ENCODE results near the gene UBALD2. TPM values are rescaled to one million over a fixed set of nuclear protein-coding genes. Genes with fewer than 3 reads are reported as not detected.
"Not testable (repeated sequence)": the region's sequence is repeated elsewhere in the genome, so short reads cannot be mapped to it uniquely, and the experiment has no call there.

Gene UBALD2
- total RNA-seq, 2 donors from 2014 or later = 8.4 to 9.7 TPM

GRCh38 chr17:76243826-76244679 is 21.1 kb upstream of the UBALD2 start:
- H3K4me1 ChIP-seq = peaks cover 0 to 18% of the 10 kb centered on the region in 2 donors
- no peaks in the 10 kb centered on the region for H3K36me3 ChIP-seq
- TF ChIP-seq CTCF (IDR thresholded peaks at IDR 0.05) = no peak
- H3K27me3 ChIP-seq = no peaks in the 10 kb centered on the region
- no peaks in the 10 kb centered on the region for H3K9me3 ChIP-seq
- H3K27ac ChIP-seq = no peak overlapping the region
- no peak for DNase-seq (ENCODE audit: low spot score)
- H3K4me3 ChIP-seq = no peak overlapping the region

- not testable (repeated sequence) for DNase-seq (ENCODE audit: low spot score); H3K36me3 ChIP-seq; H3K9me3 ChIP-seq; H3K27me3 ChIP-seq; H3K27ac ChIP-seq; H3K4me3 ChIP-seq
- H3K4me1 ChIP-seq = peaks cover 0 to 12% of the 10 kb centered on the region in 2 donors
Measured at GRCh38 chr17:76244721-76245120, 20.4 kb upstream of the UBALD2 start.

- Histone ChIP-seq H3K9me3 (no peaks in the 10 kb centered on the region), H3K27ac (no peak overlapping the region)
Measured at GRCh38 chr17:76246080-76247066, 18.8 kb upstream of the UBALD2 start.

GRCh38 chr17:76247304-76247703 is 17.8 kb upstream of the UBALD2 start:
- Histone ChIP-seq H3K27me3 (no peaks in the 10 kb centered on the region), H3K36me3 (no peaks in the 10 kb centered on the region), H3K27ac (no peak overlapping the region), H3K9me3 (no peaks in the 10 kb centered on the region), H3K4me1 (no peaks in the 10 kb centered on the region), H3K4me3 (no peak overlapping the region)
- no peak for TF ChIP-seq CTCF (IDR thresholded peaks at IDR 0.05)
- DNase-seq (ENCODE audit: low spot score) = no peak

More at GRCh38 chr17:76246080-76247066, 18.8 kb upstream of the UBALD2 start:
- peaks cover 0 to 3% of the 10 kb centered on the region in 2 donors for H3K4me1 ChIP-seq
- TF ChIP-seq CTCF (IDR thresholded peaks at IDR 0.05) = no peak
- H3K36me3 ChIP-seq = no peaks in the 10 kb centered on the region
- H3K27me3 ChIP-seq = no peaks in the 10 kb centered on the region
- no peak overlapping the region for H3K4me3 ChIP-seq
- no peak for DNase-seq (ENCODE audit: low spot score)

GRCh38 chr17:76248013-76248782 is 16.9 kb upstream of the UBALD2 start:
- Histone ChIP-seq H3K27me3 (no peaks in the 10 kb centered on the region), H3K36me3 (no peaks in the 10 kb centered on the region), H3K4me3 (no peak overlapping the region), H3K9me3 (no peaks in the 10 kb centered on the region), H3K4me1 (no peaks in the 10 kb centered on the region), H3K27ac (no peak overlapping the region)
- no peak for DNase-seq (ENCODE audit: low spot score)
- no peak for TF ChIP-seq CTCF (IDR thresholded peaks at IDR 0.05)
